Measurements from ENCODE around the gene CTDSPL. TPM values are rescaled to one million over a fixed set of nuclear protein-coding genes. Genes with fewer than 3 reads are reported as not detected.

CTDSPL gene
- total RNA-seq, 6 experiments from 2014 or later, result 30.3 to 38.8 (median 36.2) TPM

GRCh38 chr3:37899101-37899707 is 37.5 kb downstream of the CTDSPL start:
- DNase-seq, result no peak
- Mint-ChIP-seq H3K4me1 (ENCODE audit: low read depth) (peaks cover 39% of the 10 kb centered on the region), H3K27me3 (ENCODE audit: insufficient read depth) (peaks cover 2% of the 10 kb centered on the region), H3K4me3 (no peak overlapping the region), H3K27ac (no peak overlapping the region), H3K36me3 (ENCODE audit: low read depth) (no peaks in the 10 kb centered on the region), H3K9me3 (no peaks in the 10 kb centered on the region)
- no peak for TF ChIP-seq CTCF (IDR thresholded peaks at IDR 0.05)

GRCh38 chr3:37899711-37900306 is 38.1 kb downstream of the CTDSPL start:
- TF ChIP-seq CTCF (IDR thresholded peaks at IDR 0.05), result no peak
- no peaks in the 10 kb centered on the region for H3K36me3 Mint-ChIP-seq (ENCODE audit: low read depth)
- H3K4me1 Mint-ChIP-seq (ENCODE audit: low read depth), result peaks cover 41% of the 10 kb centered on the region
- H3K27me3 Mint-ChIP-seq (ENCODE audit: insufficient read depth), result peaks cover 2% of the 10 kb centered on the region
- no peak overlapping the region for H3K4me3 Mint-ChIP-seq
- no peaks in the 10 kb centered on the region for H3K9me3 Mint-ChIP-seq
- no peak for DNase-seq
- no peak overlapping the region for H3K27ac Mint-ChIP-seq

- Mint-ChIP-seq H3K4me1 (ENCODE audit: low read depth) (peaks cover 52% of the 10 kb centered on the region), H3K9me3 (no peaks in the 10 kb centered on the region), H3K36me3 (ENCODE audit: low read depth) (no peaks in the 10 kb centered on the region), H3K27me3 (ENCODE audit: insufficient read depth) (peaks cover 4% of the 10 kb centered on the region), H3K4me3 (no peak overlapping the region), H3K27ac (no peak overlapping the region)
- DNase-seq, result no peak
- TF ChIP-seq CTCF (IDR thresholded peaks at IDR 0.05), result no peak
These were observed 40.0 kb downstream of the CTDSPL start for GRCh38 chr3:37901721-37902120.

GRCh38 chr3:37902674-37903073 is 41.0 kb downstream of the CTDSPL start:
- H3K4me1 Mint-ChIP-seq (ENCODE audit: low read depth), result peaks cover 51% of the 10 kb centered on the region
- H3K4me3 Mint-ChIP-seq, result no peak overlapping the region; the same call in 1 of the 2 replicates
- H3K27me3 Mint-ChIP-seq (ENCODE audit: insufficient read depth), result peaks cover 4% of the 10 kb centered on the region
- H3K27ac Mint-ChIP-seq, result no peak overlapping the region
- no peaks in the 10 kb centered on the region for H3K9me3 Mint-ChIP-seq
- no peaks in the 10 kb centered on the region for H3K36me3 Mint-ChIP-seq (ENCODE audit: low read depth)
- no peak for TF ChIP-seq CTCF (IDR thresholded peaks at IDR 0.05)
- no peak for DNase-seq

GRCh38 chr3:37903320-37903719 is 41.6 kb downstream of the CTDSPL start:
- no peaks in the 10 kb centered on the region for H3K36me3 Mint-ChIP-seq (ENCODE audit: low read depth)
- no peaks in the 10 kb centered on the region for H3K9me3 Mint-ChIP-seq
- TF ChIP-seq CTCF (IDR thresholded peaks at IDR 0.05), result no peak
- peaks cover 46% of the 10 kb centered on the region for H3K4me1 Mint-ChIP-seq (ENCODE audit: low read depth)
- DNase-seq, result no peak
- peaks cover 4% of the 10 kb centered on the region for H3K27me3 Mint-ChIP-seq (ENCODE audit: insufficient read depth)
- no peak overlapping the region for H3K4me3 Mint-ChIP-seq
- no peak overlapping the region for H3K27ac Mint-ChIP-seq

Measured in HFFc6 (cell line).